Caco-2 (cell line): Measurements from ENCODE around the gene PNMT. TPM values are rescaled to one million over a fixed set of nuclear protein-coding genes. Genes with fewer than 3 reads are reported as not detected.
A peak's percentile ranks its signal among the peaks of the same experiment; 100 is the strongest.

Experiments used
- BruUV-seq: library from RNA; stranded (reverse); fragments of 400-500 nt; replicated peaks from 2 replicates; lab custom pipeline; 2021; lab: Mats Ljungman, UMichigan
- CTCF ChIA-PET: fragments of 300-600 bp; sonication (Branson Sonifier 250); formaldehyde crosslinking; loops from one replicate; lab custom pipeline; 2022; ENCODE audit warnings: antibody characterized with exemption; lab: Charles Lee
- POLR2A ChIA-PET: fragments of 300-600 bp; sonication (Branson Sonifier 250); formaldehyde crosslinking; loops from one replicate; lab custom pipeline; 2022; ENCODE audit warnings: antibody characterized with exemption; lab: Charles Lee
- DNase-seq, 2 experiments: peaks; one replicate each; pipeline versions ENCODE4 v3.0.0 to v3.0.0-alpha.2; 2020 to 2022
- H3K27me3 ChIP-seq: replicated peaks from 2 replicates; pipeline ENCODE4 v1.6.0; 2011; ENCODE audit warnings: low read length; ENCODE audit not compliant: control insufficient read depth, insufficient read depth
- H3K36me3 ChIP-seq: 2 replicates; pipeline ENCODE4 v1.5.1; 2011; ENCODE audit warnings: low read length; ENCODE audit not compliant: control insufficient read depth, insufficient read depth
- H3K4me1 ChIP-seq: fragments of 250-450 bp; sonication (Bioruptor Pico); 2 replicates; pipeline ENCODE4 v1.5.1; 2020; ENCODE audit warnings: mild to moderate bottlenecking
- H3K4me3 ChIP-seq: 2 replicates; pipeline ENCODE4 v1.5.1; 2011; ENCODE audit warnings: low read depth, mild to moderate bottlenecking, control low read depth, low read length
- H3K9me3 ChIP-seq: fragments of 250-450 bp; sonication (Bioruptor Pico); 2 replicates; pipeline ENCODE4 v1.5.1; 2020; ENCODE audit warnings: mild to moderate bottlenecking, moderate library complexity
- H3K27ac Mint-ChIP-seq: one replicate; pipeline ENCODE4 v1.8.0; 2022; ENCODE audit warnings: mixed read lengths; ENCODE audit not compliant: unreplicated experiment
- H3K27me3 Mint-ChIP-seq: one replicate; pipeline ENCODE4 v1.8.0; 2022; ENCODE audit warnings: mixed read lengths; ENCODE audit not compliant: insufficient read depth, unreplicated experiment
- H3K36me3 Mint-ChIP-seq: one replicate; pipeline ENCODE4 v1.8.0; 2022; ENCODE audit warnings: mild to moderate bottlenecking, mixed read lengths; ENCODE audit not compliant: insufficient read depth, unreplicated experiment
- H3K4me1 Mint-ChIP-seq: one replicate; pipeline ENCODE4 v1.8.0; 2022; ENCODE audit warnings: low read depth, mixed read lengths; ENCODE audit not compliant: unreplicated experiment
- H3K4me3 Mint-ChIP-seq: one replicate; pipeline ENCODE4 v1.8.0; 2022; ENCODE audit warnings: mild to moderate bottlenecking, moderate library complexity, mixed read lengths; ENCODE audit not compliant: unreplicated experiment
- H3K9me3 Mint-ChIP-seq: one replicate; pipeline ENCODE4 v1.8.0; 2022; ENCODE audit warnings: mixed read lengths; ENCODE audit not compliant: unreplicated experiment
- intact Hi-C: fragments of 100-400 bp; cut with micrococcal nuclease; formaldehyde crosslinking; loops from one replicate; pipeline ENCODE4 v1.10.0; 2022; ENCODE audit not compliant: unreplicated experiment
- total RNA-seq: library from RNA; stranded (reverse); gene quantifications from 2 replicates; pipeline ENCODE4 v1.2.3, GENCODE V29; 2022
- TF ChIP-seq, protein P1 (sequence below), 2 experiments: fragments of 200-600 bp in 1 of 2; IDR thresholded peaks; 1 replicate in 1 of 2; 2 replicates in 1 of 2; pipeline versions ENCODE4 v1.5.1 to v1.8.0; 2011 to 2022; ENCODE audit warnings: antibody characterized with exemption in 1 of 2, control low read depth in 1 of 2, inconsistent platforms in 1 of 2, low read depth in 1 of 2, low read length in 1 of 2, mild to moderate bottlenecking in 1 of 2, moderate library complexity in 1 of 2; ENCODE audit not compliant: insufficient read depth in 1 of 2, severe bottlenecking in 1 of 2, unreplicated experiment in 1 of 2

Gene PNMT
- total RNA-seq, 1 experiment from 2014 or later, result not detected

DNA sequence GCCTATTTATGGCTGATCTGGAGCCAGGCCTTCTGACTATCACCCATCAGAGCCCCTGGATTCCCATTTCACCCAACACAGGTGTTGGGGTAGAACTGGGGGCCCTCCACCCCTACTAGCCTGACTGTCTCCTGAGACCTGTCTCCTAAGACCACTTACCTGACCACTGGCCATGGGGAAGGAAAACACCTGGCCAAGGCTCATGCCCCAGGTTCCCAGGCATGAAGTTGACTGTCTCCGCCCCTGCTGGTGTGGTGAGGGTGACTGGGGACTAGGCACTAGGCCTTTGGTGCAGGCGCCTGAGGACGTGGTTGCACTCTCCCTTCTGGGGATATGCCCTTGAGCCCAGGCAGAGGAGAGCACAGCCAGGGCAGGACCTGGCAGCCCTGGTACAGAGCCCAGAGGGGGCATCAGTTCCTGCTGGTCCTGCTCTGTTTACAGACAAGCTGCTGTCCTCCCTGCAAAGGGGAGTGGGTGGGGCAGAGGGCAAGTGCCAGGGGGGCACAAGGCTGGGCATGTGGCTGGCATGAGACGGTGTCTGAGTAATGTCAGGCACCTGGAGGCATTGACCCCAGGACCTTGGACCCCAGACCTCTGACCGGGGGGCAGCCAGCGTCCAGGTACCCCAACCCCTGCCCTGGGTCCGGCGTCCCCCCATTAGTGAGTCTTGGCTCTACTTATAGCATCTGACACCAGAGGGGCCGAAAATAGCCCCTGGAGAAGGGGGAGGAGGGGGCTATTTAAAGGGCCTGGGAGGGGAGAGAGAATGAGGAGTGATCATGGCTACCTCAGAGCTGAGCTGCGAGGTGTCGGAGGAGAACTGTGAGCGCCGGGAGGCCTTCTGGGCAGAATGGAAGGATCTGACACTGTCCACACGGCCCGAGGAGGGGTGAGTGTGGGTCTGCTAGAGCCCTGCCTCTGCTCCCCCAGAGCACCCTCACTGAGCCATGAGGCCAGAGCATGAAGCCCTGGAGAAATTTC is 3.4 kb upstream of the PNMT start, which contains the start of gene TCAP:
TSS of gene TCAP (plus strand) at position 769 of the 981 bp plus-strand sequence. CDS start at position 780, 11 bp downstream.
- Mint-ChIP-seq H3K9me3 (no peaks in the 10 kb centered on the region), H3K36me3 (peaks cover 10% of the 10 kb centered on the region), H3K27ac (no peak within 1 kb of the TSS), H3K27me3 (peaks cover 4% of the 10 kb centered on the region), H3K4me1 (peaks cover 6% of the 10 kb centered on the region), H3K4me3 (peak within 1 kb of the TSS; percentile 28)
- POLR2A ChIA-PET, result no interaction called here
- Histone ChIP-seq H3K36me3 (no peaks in the 10 kb centered on the region; the same call in 1 of the 2 replicates), H3K4me1 (peaks cover 7% of the 10 kb centered on the region; the same call in 1 of the 2 replicates), H3K4me3 (no peak within 1 kb of the TSS), H3K27me3 (no peaks in the 10 kb centered on the region), H3K9me3 (no peaks in the 10 kb centered on the region)
- BruUV-seq, result no TSS peak
- TF ChIP-seq, protein P1, sequence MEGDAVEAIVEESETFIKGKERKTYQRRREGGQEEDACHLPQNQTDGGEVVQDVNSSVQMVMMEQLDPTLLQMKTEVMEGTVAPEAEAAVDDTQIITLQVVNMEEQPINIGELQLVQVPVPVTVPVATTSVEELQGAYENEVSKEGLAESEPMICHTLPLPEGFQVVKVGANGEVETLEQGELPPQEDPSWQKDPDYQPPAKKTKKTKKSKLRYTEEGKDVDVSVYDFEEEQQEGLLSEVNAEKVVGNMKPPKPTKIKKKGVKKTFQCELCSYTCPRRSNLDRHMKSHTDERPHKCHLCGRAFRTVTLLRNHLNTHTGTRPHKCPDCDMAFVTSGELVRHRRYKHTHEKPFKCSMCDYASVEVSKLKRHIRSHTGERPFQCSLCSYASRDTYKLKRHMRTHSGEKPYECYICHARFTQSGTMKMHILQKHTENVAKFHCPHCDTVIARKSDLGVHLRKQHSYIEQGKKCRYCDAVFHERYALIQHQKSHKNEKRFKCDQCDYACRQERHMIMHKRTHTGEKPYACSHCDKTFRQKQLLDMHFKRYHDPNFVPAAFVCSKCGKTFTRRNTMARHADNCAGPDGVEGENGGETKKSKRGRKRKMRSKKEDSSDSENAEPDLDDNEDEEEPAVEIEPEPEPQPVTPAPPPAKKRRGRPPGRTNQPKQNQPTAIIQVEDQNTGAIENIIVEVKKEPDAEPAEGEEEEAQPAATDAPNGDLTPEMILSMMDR (IDR thresholded peaks at IDR 0.05; ENCODE audit: insufficient read depth in 1 of 2, low read depth in 1 of 2, low read length in 1 of 2, severe bottlenecking in 1 of 2, unreplicated experiment in 1 of 2), result no peak
- CTCF ChIA-PET, result interaction anchor here (2.0 to 2.5 kb wide), 2 partner anchors 11 to 43 kb away, joined by 7 to 12 read pairs; no protein-coding TSS in a partner anchor
- DNase-seq, result no peak
- intact Hi-C loops, result no loop called here

DNA sequence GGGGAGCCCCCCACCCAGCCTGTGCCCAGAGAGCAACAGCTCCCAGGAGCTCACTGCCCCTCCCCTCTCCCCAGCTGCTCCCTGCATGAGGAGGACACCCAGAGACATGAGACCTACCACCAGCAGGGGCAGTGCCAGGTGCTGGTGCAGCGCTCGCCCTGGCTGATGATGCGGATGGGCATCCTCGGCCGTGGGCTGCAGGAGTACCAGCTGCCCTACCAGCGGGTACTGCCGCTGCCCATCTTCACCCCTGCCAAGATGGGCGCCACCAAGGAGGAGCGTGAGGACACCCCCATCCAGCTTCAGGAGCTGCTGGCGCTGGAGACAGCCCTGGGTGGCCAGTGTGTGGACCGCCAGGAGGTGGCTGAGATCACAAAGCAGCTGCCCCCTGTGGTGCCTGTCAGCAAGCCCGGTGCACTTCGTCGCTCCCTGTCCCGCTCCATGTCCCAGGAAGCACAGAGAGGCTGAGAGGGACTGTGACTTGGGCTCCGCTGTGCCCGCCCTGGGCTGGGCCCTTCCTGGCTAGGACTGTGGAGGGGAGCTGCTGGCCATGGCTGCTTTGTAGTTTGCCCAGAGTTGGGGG is 2.5 kb upstream of the PNMT start:
- TF ChIP-seq, protein P1 (IDR thresholded peaks at IDR 0.05; ENCODE audit: insufficient read depth in 1 of 2, low read depth in 1 of 2, low read length in 1 of 2, severe bottlenecking in 1 of 2, unreplicated experiment in 1 of 2), result peak in 1 of 2 experiments; percentile 6
- Histone ChIP-seq H3K4me1 (peaks cover 7% of the 10 kb centered on the region; the same call in 1 of the 2 replicates), H3K4me3 (no peak overlapping the region), H3K27me3 (no peaks in the 10 kb centered on the region), H3K9me3 (no peaks in the 10 kb centered on the region), H3K36me3 (no peaks in the 10 kb centered on the region; the same call in 1 of the 2 replicates)
- H3K36me3 Mint-ChIP-seq, result peaks cover 10% of the 10 kb centered on the region
- POLR2A ChIA-PET, result no interaction called here
- H3K4me1 Mint-ChIP-seq, result peaks cover 6% of the 10 kb centered on the region
- CTCF ChIA-PET, result interaction anchor here (0.9 to 2.5 kb wide), 3 partner anchors 12 to 115 kb away, joined by 4 to 12 read pairs (median 7); no protein-coding TSS in a partner anchor
- no peak overlapping the region for H3K27ac Mint-ChIP-seq
- peak overlapping the region; percentile 28 for H3K4me3 Mint-ChIP-seq
- no TSS peak for BruUV-seq
- intact Hi-C loops, result no loop called here
- H3K27me3 Mint-ChIP-seq, result peaks cover 4% of the 10 kb centered on the region
- no peaks in the 10 kb centered on the region for H3K9me3 Mint-ChIP-seq
- no peak for DNase-seq

DNA sequence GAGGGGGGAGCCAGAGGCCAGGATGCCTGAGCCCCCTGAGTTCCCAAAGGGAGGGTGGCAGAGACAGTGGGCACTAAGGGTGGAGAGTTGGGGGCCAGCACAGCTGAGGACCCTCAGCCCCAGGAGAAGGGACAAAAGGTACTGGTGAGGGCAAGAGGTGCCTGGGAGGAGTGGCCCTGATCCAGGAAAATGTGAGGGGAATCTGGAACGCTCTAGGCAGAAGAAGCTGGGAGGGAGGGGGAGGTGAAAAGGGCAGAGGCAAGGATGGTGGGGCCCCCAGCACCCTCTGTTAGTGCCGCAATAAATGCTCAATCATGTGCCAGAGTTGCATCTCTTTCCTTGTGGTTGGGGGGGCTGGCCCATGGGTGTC is 2.0 kb upstream of the PNMT start:
- peaks cover 4% of the 10 kb centered on the region for H3K27me3 Mint-ChIP-seq
- Histone ChIP-seq H3K9me3 (no peaks in the 10 kb centered on the region), H3K4me1 (peaks cover 7% of the 10 kb centered on the region; the same call in 1 of the 2 replicates), H3K27me3 (no peaks in the 10 kb centered on the region), H3K36me3 (no peaks in the 10 kb centered on the region; the same call in 1 of the 2 replicates), H3K4me3 (no peak overlapping the region)
- no peak overlapping the region for H3K27ac Mint-ChIP-seq
- H3K4me3 Mint-ChIP-seq, result peak overlapping the region; percentile 28
- no TSS peak for BruUV-seq
- peaks cover 10% of the 10 kb centered on the region for H3K36me3 Mint-ChIP-seq
- ChIA-PET CTCF (interaction anchor here (0.8 to 2.5 kb wide), 5 partner anchors 9 to 116 kb away, joined by 4 to 12 read pairs (median 6); no protein-coding TSS in a partner anchor), POLR2A (no interaction called here)
- no peak for DNase-seq
- peaks cover 6% of the 10 kb centered on the region for H3K4me1 Mint-ChIP-seq
- no peaks in the 10 kb centered on the region for H3K9me3 Mint-ChIP-seq
- TF ChIP-seq, protein P1 (IDR thresholded peaks at IDR 0.05; ENCODE audit: insufficient read depth in 1 of 2, low read depth in 1 of 2, low read length in 1 of 2, severe bottlenecking in 1 of 2, unreplicated experiment in 1 of 2), result no peak
- intact Hi-C loops, result no loop called here
